ENCODE results near the gene ECE1.
A peak's percentile ranks its signal among the peaks of the same experiment; 100 is the strongest.

GRCh38 chr1:21338573-21339355, 48.5 kb upstream of the ECE1 start:
- TF ChIP-seq CHD1 (IDR thresholded peaks at IDR 0.05; ENCODE audit: low read depth, low read length) (no peak), CTCF (conservative IDR thresholded peaks at IDR 0.05; ENCODE audit: low read depth, low read length) (no peak), POLR2A (IDR thresholded peaks at IDR 0.05; ENCODE audit: low read depth, low read length) (no peak), RCOR1 (IDR thresholded peaks at IDR 0.05; ENCODE audit: insufficient replicate concordance, low read length) (peak; percentile 83), SMC3 (IDR thresholded peaks at IDR 0.05; ENCODE audit: low read depth, low read length) (no peak), MAZ (IDR thresholded peaks at IDR 0.05; ENCODE audit: borderline replicate concordance, low read depth, low read length) (peak; percentile 73; the same call in 1 of the 2 replicates), NFE2L2 (IDR thresholded peaks at IDR 0.05; ENCODE audit: low read depth, low read length) (no peak), USF2 (IDR thresholded peaks at IDR 0.05; ENCODE audit: low read depth, low read length) (no peak), RFX5 (IDR thresholded peaks at IDR 0.05; ENCODE audit: low read depth, low read length) (0 out of 2 replicates have a peak, but pooled peaks have one; percentile 25), ELK1 (IDR thresholded peaks at IDR 0.05; ENCODE audit: borderline replicate concordance, low read depth, low read length) (no peak), RAD21 (IDR thresholded peaks at IDR 0.05; ENCODE audit: low read length) (no peak)

Measured in IMR-90 (cell line).